GM12864 (cell line): ENCODE data around the gene C16orf74.

Experiments used
- DNase-seq: peaks from one replicate; pipeline ENCODE4 v3.0.0-alpha.2; 2011; ENCODE audit warnings: low read depth
- H3K4me3 ChIP-seq: 2 replicates; pipeline ENCODE4 v1.5.1; 2011; ENCODE audit warnings: mild to moderate bottlenecking, low read depth, low read length, control low read depth
- CTCF ChIP-seq: IDR thresholded peaks from 2 replicates; pipeline ENCODE4 v1.5.1; 2011; ENCODE audit warnings: low read depth, mild to moderate bottlenecking, moderate library complexity, low read length, control low read depth, inconsistent platforms; ENCODE audit errors: missing control alignments

Gene C16orf74

GRCh38 chr16:85750827-85751697 lies at the start of gene C16orf74:
TSS of gene C16orf74 (minus strand) at chr16:85751096. CDS start at chr16:85735217, 15,879 bp downstream.
- no peak for DNase-seq
- TF ChIP-seq CTCF: no peak
- peak within 1 kb of the TSS; percentile 68 for H3K4me3 ChIP-seq

DNA sequence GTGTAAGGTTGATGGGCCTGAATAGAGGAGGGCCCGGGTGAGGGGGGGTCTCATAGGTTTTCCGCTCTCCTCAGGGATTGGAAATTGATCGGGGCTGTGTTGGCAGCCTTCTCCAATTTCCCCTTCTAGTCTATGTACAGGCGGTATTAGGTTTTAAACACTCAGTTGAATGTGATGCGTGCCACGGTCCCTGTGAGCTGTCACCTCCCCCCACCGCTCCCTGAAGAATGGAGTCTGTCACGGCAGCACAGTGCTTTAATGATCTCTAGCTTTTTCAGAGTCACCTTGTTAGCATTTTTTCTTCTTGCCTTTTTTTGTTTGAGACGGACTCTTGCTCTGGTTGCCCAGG lies 49.4 kb upstream of the C16orf74 start:
- TF ChIP-seq CTCF: no peak
- DNase-seq: no peak
- peak overlapping the region; percentile 77 for H3K4me3 ChIP-seq

DNA sequence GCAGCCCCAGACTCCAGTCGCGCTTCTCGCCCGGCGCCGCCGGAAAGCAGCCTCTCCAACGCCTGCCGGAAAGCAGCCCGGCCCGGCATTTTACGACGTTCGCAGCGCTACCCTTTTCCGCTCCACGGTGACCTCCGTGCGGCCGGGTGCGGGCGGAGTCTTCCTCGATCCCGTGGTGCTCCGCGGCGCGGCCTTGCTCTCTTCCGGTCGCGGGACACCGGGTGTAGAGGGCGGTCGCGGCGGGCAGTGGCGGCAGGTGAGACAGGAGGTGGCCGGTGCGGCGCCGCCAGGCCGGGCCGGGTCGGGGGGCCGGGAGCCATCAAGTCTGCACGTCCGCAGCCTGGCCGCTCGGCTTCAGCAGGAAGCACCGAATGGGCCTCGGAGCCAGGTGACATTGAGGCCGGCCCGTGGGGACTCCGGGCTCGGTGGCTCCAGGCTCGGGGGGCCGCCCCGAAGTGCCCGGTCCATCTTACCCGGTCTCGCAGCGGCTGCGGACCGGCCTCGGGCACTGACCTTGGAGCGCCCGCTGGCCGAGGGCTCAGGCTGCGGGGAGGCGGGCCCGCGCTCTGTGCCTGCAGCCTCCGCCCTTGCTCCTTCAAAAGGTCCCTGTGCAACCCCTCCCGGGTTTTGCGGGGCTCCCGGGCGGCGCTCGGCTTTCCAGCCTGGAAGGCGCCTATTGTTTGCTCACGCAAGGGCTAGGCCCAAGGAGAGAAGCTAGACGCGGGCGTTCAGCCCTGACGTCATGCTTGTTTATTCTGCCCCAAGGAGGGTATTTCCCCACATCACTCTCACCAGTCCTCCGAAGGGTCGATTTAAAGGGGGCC lies 48.8 kb upstream of the C16orf74 start, which contains the start of the genes COX4I1 and EMC8:
TSS of gene COX4I1 (plus strand) at position 199 of the 824 bp plus-strand sequence. CDS start 1,511 bp downstream, outside the sequence.
TSS of gene EMC8 (minus strand) at position 48 of the 824 bp plus-strand sequence. CDS start 249 bp downstream, outside the sequence.
- no peak for TF ChIP-seq CTCF
- peak within 1 kb of the TSS; percentile 77 for H3K4me3 ChIP-seq
- DNase-seq: peak; percentile 68

- DNase-seq: no peak
- peak overlapping the region; percentile 77 for H3K4me3 ChIP-seq
- no peak for TF ChIP-seq CTCF
Measured at GRCh38 chr16:85798901-85799496, 48.1 kb upstream of the C16orf74 start.

DNA sequence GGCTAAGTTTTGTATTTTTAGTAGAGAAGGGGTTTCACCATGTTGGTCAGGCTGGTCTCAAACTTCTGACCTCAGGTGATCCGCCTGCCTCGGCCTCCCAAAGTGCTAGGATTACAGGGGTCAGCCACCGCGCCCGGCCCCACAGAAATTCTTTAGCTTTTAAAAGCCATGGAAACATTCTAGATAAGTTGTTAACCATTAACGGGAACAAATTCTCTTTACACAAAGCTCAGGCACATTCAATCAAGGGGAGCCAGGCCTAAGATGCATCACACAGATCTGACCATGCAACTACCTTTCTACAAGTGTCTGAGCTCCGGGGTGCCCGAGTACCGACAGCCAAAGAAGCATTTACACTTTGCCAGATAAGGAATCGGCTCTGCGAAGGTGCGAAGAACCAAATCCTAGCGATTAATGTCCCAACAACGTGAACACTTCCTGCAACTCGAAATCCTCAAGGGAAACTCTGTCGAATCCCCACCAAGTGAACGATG lies 47.4 kb upstream of the C16orf74 start:
- DNase-seq: no peak
- TF ChIP-seq CTCF: no peak

DNA sequence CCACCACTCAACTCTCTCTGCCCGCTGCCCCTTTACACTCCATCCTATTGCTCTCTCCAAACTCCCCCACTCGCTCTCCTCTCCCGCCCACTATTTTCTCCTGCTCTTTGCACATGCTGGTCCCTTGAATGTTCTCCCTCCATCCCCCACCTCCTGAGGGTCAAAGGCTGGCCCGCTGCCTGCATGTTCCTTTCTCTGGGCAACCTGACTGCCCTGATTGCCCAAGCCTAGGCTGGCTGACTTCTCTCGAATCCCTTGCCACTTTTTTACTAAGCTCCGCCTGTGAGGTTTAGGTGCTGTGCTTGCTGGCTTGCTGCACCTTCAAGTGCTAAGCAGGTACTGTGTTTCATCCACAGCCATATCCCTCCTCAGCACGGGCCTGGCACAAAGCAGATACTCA lies 45.7 kb upstream of the C16orf74 start:
- TF ChIP-seq CTCF: no peak
- no peak overlapping the region for H3K4me3 ChIP-seq
- no peak for DNase-seq

More for the DNA sequence above, 47.4 kb upstream of the C16orf74 start:
- peak overlapping the region; percentile 77 for H3K4me3 ChIP-seq
